Ectodermal cell (in vitro differentiated cells): ENCODE results near the gene KCTD8.
"Not testable (repeated sequence)": the region's sequence is repeated elsewhere in the genome, so short reads cannot be mapped to it uniquely, and the experiment has no call there.

ENCODE experiments used
- H3K27ac ChIP-seq: 2 replicates; pipeline ENCODE4 v1.7.0; 2013; ENCODE audit warnings: mild to moderate bottlenecking, low read depth, low read length; ENCODE audit not compliant: insufficient read depth, poor library complexity, severe bottlenecking
- H3K27me3 ChIP-seq: 2 replicates; pipeline ENCODE4 v1.7.0; 2013; ENCODE audit warnings: mild to moderate bottlenecking, low read length; ENCODE audit not compliant: insufficient read depth, control insufficient read depth, poor library complexity, severe bottlenecking
- H3K36me3 ChIP-seq: one replicate; pipeline ENCODE4 v1.7.0; 2013; ENCODE audit warnings: low read length; ENCODE audit not compliant: control insufficient read depth, insufficient read depth
- H3K4me1 ChIP-seq: one replicate; pipeline ENCODE4 v1.7.0; 2013; ENCODE audit warnings: low read length; ENCODE audit not compliant: control insufficient read depth, insufficient read depth
- H3K4me3 ChIP-seq: 2 replicates; pipeline ENCODE4 v1.7.0; 2013; ENCODE audit warnings: low read depth, low read length, control low read depth; ENCODE audit not compliant: insufficient read depth
- H3K9me3 ChIP-seq: 2 replicates; pipeline ENCODE4 v1.7.0; 2013; ENCODE audit warnings: mild to moderate bottlenecking, low read length, moderate library complexity; ENCODE audit not compliant: control insufficient read depth
- WGBS, 2 experiments: methylation state at CpG; one replicate each; pipeline ENCODE4 v1.1.7; 2013; ENCODE audit warnings: missing lambda C conversion rate in 2 of 2; 5-methylcytosine and 5-hydroxymethylcytosine counted together

Gene KCTD8

GRCh38 chr4:44167766-44168165 is 280.8 kb downstream of the KCTD8 start:
- not testable (repeated sequence) for H3K9me3 ChIP-seq, H3K36me3 ChIP-seq, H3K4me1 ChIP-seq, H3K27me3 ChIP-seq, H3K4me3 ChIP-seq, H3K27ac ChIP-seq
- WGBS, 2 experiments, result 97% methylated on average over 26 to 27 of the region's 27 CpGs

GRCh38 chr4:44165938-44166337 is 282.7 kb downstream of the KCTD8 start:
- no peaks in the 10 kb centered on the region for H3K36me3 ChIP-seq
- no peaks in the 10 kb centered on the region for H3K9me3 ChIP-seq
- 83 to 100% methylated on average over 1 of the region's 1 CpG for WGBS, 2 experiments
- H3K27ac ChIP-seq, result no peak overlapping the region
- H3K4me1 ChIP-seq, result no peaks in the 10 kb centered on the region
- H3K27me3 ChIP-seq, result no peaks in the 10 kb centered on the region
- H3K4me3 ChIP-seq, result no peak overlapping the region

DNA sequence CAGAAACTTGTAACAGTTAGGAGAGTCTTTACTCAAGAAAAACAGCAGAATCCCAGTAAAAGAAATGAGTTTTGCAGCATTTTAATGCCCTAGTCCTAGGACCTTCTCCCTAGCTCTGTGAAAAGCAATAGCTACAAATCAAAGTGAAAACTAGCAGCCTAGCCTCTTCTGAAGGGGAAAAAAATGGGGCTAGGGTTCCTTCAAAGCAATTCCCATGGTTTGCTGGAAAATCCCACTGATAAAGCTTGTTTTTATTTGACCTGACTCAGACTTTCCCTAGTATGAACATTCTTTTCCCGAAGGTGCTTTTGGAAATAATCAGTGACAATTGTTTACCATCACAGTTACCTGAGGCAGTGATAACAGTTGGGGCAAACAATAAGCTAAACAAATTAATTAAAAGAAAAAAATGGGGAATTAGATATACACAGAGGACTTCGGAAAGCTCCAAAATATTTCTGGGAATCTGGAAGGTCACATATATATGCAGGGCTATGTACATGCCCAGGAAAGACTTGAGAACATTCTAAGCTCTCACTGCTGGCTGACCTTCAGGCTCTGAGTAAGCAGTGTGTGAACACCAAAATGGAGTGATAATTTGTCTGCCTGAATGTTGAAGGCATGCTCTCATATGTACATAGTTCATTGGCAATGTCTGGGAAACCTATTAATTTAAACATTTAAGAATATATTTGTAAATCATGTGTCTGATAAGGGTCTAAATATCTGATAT is 285.9 kb downstream of the KCTD8 start:
- H3K4me3 ChIP-seq, result no peak overlapping the region
- WGBS, 2 experiments, result 90 to 96% methylated on average over 2 of the region's 2 CpGs
- no peak overlapping the region for H3K27ac ChIP-seq
- H3K4me1 ChIP-seq, result no peaks in the 10 kb centered on the region
- no peaks in the 10 kb centered on the region for H3K27me3 ChIP-seq
- no peaks in the 10 kb centered on the region for H3K36me3 ChIP-seq
- no peaks in the 10 kb centered on the region for H3K9me3 ChIP-seq

- H3K27ac ChIP-seq, result no peak overlapping the region
- no peak overlapping the region for H3K4me3 ChIP-seq
- no peaks in the 10 kb centered on the region for H3K4me1 ChIP-seq
- H3K27me3 ChIP-seq, result no peaks in the 10 kb centered on the region
- no peaks in the 10 kb centered on the region for H3K36me3 ChIP-seq
- WGBS, 2 experiments, result 87 to 94% methylated on average over 2 to 3 of the region's 3 CpGs
- no peaks in the 10 kb centered on the region for H3K9me3 ChIP-seq
Observed at GRCh38 chr4:44161756-44162155, 286.9 kb downstream of the KCTD8 start.

DNA sequence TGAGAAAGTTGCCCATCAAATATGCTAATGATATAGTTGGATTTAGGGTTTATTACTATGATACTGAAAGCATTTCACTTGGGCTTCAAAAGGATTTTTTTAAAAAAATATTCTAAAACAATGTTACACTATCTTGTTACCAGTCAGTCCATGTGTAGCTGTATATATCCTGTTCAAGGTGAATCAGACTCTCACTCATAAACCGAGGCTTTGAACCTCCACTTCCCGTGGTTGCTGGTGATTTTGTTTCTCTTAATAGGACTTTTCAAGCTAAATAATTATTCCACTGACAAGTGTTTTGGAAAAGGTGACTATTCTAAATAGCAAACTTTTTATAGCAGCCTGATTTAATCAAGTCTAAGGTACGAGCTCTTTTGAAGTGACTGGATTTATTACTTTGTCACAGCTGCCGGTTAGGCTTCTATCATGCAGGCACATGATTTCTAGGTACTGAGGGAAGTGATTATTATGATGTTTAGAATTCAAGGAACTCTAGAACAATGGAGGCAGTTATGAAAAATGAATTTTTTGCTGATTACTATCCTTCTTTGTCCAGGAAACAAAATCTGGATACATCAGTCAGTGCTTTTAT is 287.7 kb downstream of the KCTD8 start:
- 92 to 98% methylated on average over 4 of the region's 4 CpGs for WGBS, 2 experiments
- no peak overlapping the region for H3K4me3 ChIP-seq
- H3K27ac ChIP-seq, result no peak overlapping the region
- no peaks in the 10 kb centered on the region for H3K36me3 ChIP-seq
- H3K9me3 ChIP-seq, result no peaks in the 10 kb centered on the region
- H3K27me3 ChIP-seq, result no peaks in the 10 kb centered on the region
- no peaks in the 10 kb centered on the region for H3K4me1 ChIP-seq

DNA sequence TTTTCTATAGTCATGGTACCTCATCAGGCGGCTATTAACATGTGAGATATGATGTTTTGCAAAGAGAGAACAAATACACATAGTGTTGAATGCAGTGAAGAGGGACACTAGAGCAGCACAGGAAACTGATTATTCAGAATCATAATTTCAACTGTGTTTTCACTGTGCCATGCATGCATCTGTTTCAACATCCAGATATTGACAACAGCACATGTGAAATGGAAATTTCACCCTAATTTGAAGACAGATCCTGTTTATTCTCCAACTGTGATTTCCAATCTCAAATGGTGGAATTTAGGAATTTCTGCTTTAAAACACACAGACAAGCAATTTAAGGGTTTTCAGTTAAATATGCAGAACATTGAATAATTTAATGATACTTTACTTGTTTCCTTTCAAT is 288.6 kb downstream of the KCTD8 start:
- Histone ChIP-seq H3K27me3 (no peaks in the 10 kb centered on the region), H3K4me1 (no peaks in the 10 kb centered on the region), H3K9me3 (no peaks in the 10 kb centered on the region), H3K27ac (no peak overlapping the region), H3K36me3 (no peaks in the 10 kb centered on the region), H3K4me3 (no peak overlapping the region)
- 93 to 100% methylated on average over 1 of the region's 1 CpG for WGBS, 2 experiments

DNA sequence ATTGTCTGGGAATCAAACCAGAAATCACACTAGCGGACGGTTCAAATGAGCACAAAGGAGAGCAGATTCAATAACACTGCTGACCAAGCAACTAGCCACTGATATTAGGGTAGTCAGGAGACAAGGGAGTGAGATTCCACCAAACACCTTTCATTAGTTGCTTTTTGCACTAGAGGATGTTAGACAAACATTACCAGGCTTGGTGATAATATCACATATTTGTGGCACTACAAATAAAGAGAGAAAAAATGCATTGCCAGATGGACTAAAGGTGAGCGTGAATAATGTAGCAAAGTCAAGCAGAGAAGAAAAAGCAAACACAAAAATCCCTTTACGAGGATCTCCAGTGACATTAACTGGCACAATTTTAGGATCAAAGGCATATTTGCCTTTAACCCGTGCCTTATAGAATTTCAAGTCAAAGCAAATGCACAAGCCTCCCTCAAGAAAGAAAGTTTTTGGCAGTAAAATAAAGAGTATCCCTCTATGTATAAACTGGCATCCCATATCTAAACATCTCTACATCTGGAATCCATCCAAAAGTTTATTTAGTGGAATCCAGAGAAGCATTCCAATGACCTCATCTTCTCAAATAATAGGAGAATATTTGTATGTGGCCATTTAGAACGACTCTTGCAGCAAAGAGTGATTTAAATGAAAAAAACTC is 290.9 kb downstream of the KCTD8 start:
- Histone ChIP-seq H3K9me3 (no peaks in the 10 kb centered on the region), H3K36me3 (no peaks in the 10 kb centered on the region), H3K27me3 (no peaks in the 10 kb centered on the region), H3K4me1 (no peaks in the 10 kb centered on the region), H3K27ac (no peak overlapping the region), H3K4me3 (no peak overlapping the region)
- 90 to 92% methylated on average over 5 to 6 of the region's 6 CpGs for WGBS, 2 experiments

DNA sequence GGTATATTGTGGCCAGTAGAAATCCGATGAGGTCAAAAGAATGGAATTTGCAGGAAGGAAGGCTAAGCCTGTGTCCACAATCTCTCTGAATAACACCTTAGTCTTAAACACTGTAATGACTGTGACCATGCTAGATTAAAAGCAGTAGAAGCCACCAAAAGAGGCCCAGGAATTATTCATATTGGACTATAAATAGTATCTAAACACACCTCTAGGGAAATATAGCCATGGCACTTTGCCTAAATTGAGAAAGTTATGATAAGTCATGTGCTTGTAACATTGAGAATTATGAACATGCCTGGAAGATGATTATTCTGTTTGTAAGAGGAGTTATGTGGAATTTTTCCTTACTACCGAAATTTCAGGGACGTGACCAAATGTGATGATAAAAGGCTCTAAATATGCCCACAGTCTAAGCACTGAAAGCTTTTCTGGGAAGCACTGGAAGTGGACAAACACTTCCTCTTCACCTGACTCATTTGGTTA is 298.5 kb downstream of the KCTD8 start:
- Histone ChIP-seq H3K4me3 (no peak overlapping the region), H3K27me3 (no peaks in the 10 kb centered on the region), H3K9me3 (no peaks in the 10 kb centered on the region), H3K36me3 (no peaks in the 10 kb centered on the region), H3K4me1 (no peaks in the 10 kb centered on the region), H3K27ac (no peak overlapping the region)
- WGBS, 2 experiments, result 96 to 99% methylated on average over 3 of the region's 3 CpGs

- Histone ChIP-seq H3K9me3 (no peaks in the 10 kb centered on the region), H3K27me3 (no peaks in the 10 kb centered on the region), H3K27ac (no peak overlapping the region), H3K4me1 (no peaks in the 10 kb centered on the region), H3K4me3 (no peak overlapping the region), H3K36me3 (no peaks in the 10 kb centered on the region)
- 88% methylated on average over 2 of the region's 2 CpGs; no CpG with 5 or more reads in 1 of the 2 experiments for WGBS, 2 experiments
Observed at GRCh38 chr4:44149282-44149681, 299.3 kb downstream of the KCTD8 start.

- Histone ChIP-seq H3K4me1 (no peaks in the 10 kb centered on the region), H3K27ac (no peak overlapping the region), H3K4me3 (no peak overlapping the region), H3K36me3 (no peaks in the 10 kb centered on the region), H3K9me3 (no peaks in the 10 kb centered on the region), H3K27me3 (no peaks in the 10 kb centered on the region)
- 75% methylated on average over 1 of the region's 1 CpG; no CpG with 5 or more reads in 1 of the 2 experiments for WGBS, 2 experiments
Observed at GRCh38 chr4:44147571-44148075, 301.0 kb downstream of the KCTD8 start.
